OCI-LY1 (cell line): Measurements from ENCODE around the gene PAQR6.
A peak's percentile ranks its signal among the peaks of the same experiment; 100 is the strongest.

Source experiments
- H2AFZ ChIP-seq: fragments of 200-600 bp; sonication (generic), shearing (Covaris generic); 2 replicates; pipeline ENCODE4 v1.6.0; 2014; ENCODE audit warnings: antibody characterized with exemption, mild to moderate bottlenecking, low read length
- H3F3A ChIP-seq: fragments of 200-600 bp; sonication (generic), shearing (Covaris generic); 2 replicates; pipeline ENCODE4 v1.6.0; 2014; ENCODE audit warnings: mild to moderate bottlenecking, antibody characterized with exemption, low read length, moderate library complexity; ENCODE audit not compliant: insufficient read depth
- H3K27ac ChIP-seq: fragments of 200-600 bp; sonication (generic); 2 replicates; pipeline ENCODE4 v1.5.1; 2014; ENCODE audit warnings: low read length, mixed run types, mild to moderate bottlenecking, low read depth; ENCODE audit not compliant: poor library complexity, severe bottlenecking
- H3K27me3 ChIP-seq: fragments of 200-600 bp; sonication (generic); 2 replicates; pipeline ENCODE4 v1.6.0; 2014; ENCODE audit warnings: antibody characterized with exemption, mild to moderate bottlenecking, low read length, moderate library complexity; ENCODE audit not compliant: insufficient read depth
- H3K36me3 ChIP-seq: fragments of 200-600 bp; sonication (generic); 2 replicates; pipeline ENCODE4 v1.6.1; 2014; ENCODE audit warnings: mild to moderate bottlenecking, antibody characterized with exemption, low read length, moderate library complexity, mixed read lengths; ENCODE audit not compliant: insufficient read depth
- H3K4me1 ChIP-seq: fragments of 200-600 bp; sonication (generic); 2 replicates; pipeline ENCODE4 v1.5.1; 2014; ENCODE audit warnings: mild to moderate bottlenecking, low read length, moderate library complexity; ENCODE audit not compliant: insufficient read depth, severe bottlenecking
- H3K4me2 ChIP-seq: fragments of 200-600 bp; sonication (generic), shearing (Covaris generic); 2 replicates; pipeline ENCODE4 v1.6.1; 2014; ENCODE audit warnings: low read length
- H3K4me3 ChIP-seq: fragments of 200-600 bp; sonication (generic); 2 replicates; pipeline ENCODE4 v1.5.1; 2014; ENCODE audit warnings: low read length, low read depth, mild to moderate bottlenecking, mixed read lengths; ENCODE audit not compliant: poor library complexity, severe bottlenecking
- H3K79me2 ChIP-seq: fragments of 200-600 bp; shearing (Covaris generic); 2 replicates; pipeline ENCODE4 v1.6.1; 2016; ENCODE audit warnings: mixed run types, low read length, mixed read lengths; ENCODE audit not compliant: insufficient read depth
- H3K9ac ChIP-seq: fragments of 200-600 bp; sonication (generic), shearing (Covaris generic); 2 replicates; pipeline ENCODE4 v1.6.1; 2014; ENCODE audit warnings: mild to moderate bottlenecking, low read length, mixed read lengths
- H3K9me2 ChIP-seq: fragments of 200-600 bp; sonication (generic), shearing (Covaris generic); 2 replicates; pipeline ENCODE4 v1.6.1; 2014; ENCODE audit warnings: low read depth, mild to moderate bottlenecking, low read length, mixed read lengths
- H3K9me3 ChIP-seq: fragments of 200-600 bp; shearing (Covaris generic); 2 replicates; pipeline ENCODE4 v1.6.1; 2014; ENCODE audit warnings: low read length, mixed read lengths
- H4K20me1 ChIP-seq: fragments of 200-600 bp; sonication (generic), shearing (Covaris generic); 2 replicates; pipeline ENCODE4 v1.6.0; 2016; ENCODE audit warnings: mild to moderate bottlenecking, low read length; ENCODE audit not compliant: insufficient read depth
- EZH2 ChIP-seq: fragments of 200-600 bp; sonication (generic), shearing (Covaris generic); IDR thresholded peaks from 2 replicates; pipeline ENCODE4 v1.8.0; 2017; ENCODE audit warnings: borderline replicate concordance, mixed run types, mild to moderate bottlenecking, antibody characterized with exemption, low read length, moderate library complexity, mixed read lengths
- TF ChIP-seq, protein P1 (sequence below): fragments of 200-600 bp; sonication (generic), shearing (Covaris generic); IDR thresholded peaks from 2 replicates; pipeline ENCODE4 v1.5.1; 2017; ENCODE audit warnings: mild to moderate bottlenecking, antibody characterized with exemption, low read length, moderate library complexity, mixed read lengths

Gene PAQR6

DNA sequence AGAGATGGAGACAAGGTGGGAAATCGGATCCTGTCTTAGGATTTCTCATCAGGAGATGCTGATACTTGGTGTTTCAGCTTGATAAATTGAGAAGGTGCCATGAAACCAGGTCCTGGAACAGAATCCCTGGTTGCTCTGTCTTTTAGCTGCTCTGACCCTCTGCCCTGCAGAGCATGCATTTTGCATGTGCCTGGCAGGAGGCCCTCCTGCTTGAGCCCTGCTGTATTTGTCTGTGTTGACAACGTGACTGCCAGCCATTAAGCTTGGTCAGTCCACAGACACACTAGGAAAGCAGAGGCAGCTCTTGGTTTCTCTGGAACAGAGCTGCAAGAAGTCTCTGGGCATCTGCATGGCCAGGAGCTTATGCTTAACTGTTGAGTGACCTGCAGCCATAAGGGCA lies 51.4 kb downstream of the PAQR6 start:
- no peak overlapping the region; the same call in 1 of the 2 replicates for H3K9ac ChIP-seq
- no peaks in the 10 kb centered on the region for H4K20me1 ChIP-seq
- TF ChIP-seq, protein P1, sequence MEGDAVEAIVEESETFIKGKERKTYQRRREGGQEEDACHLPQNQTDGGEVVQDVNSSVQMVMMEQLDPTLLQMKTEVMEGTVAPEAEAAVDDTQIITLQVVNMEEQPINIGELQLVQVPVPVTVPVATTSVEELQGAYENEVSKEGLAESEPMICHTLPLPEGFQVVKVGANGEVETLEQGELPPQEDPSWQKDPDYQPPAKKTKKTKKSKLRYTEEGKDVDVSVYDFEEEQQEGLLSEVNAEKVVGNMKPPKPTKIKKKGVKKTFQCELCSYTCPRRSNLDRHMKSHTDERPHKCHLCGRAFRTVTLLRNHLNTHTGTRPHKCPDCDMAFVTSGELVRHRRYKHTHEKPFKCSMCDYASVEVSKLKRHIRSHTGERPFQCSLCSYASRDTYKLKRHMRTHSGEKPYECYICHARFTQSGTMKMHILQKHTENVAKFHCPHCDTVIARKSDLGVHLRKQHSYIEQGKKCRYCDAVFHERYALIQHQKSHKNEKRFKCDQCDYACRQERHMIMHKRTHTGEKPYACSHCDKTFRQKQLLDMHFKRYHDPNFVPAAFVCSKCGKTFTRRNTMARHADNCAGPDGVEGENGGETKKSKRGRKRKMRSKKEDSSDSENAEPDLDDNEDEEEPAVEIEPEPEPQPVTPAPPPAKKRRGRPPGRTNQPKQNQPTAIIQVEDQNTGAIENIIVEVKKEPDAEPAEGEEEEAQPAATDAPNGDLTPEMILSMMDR, result no peak
- no peak for TF ChIP-seq EZH2
- H3F3A ChIP-seq, result no peaks in the 10 kb centered on the region
- H3K4me2 ChIP-seq, result 0 out of 2 replicates have a peak overlapping the region, but pooled peaks have one; percentile 31
- H3K79me2 ChIP-seq, result peaks cover 30% of the 10 kb centered on the region
- H3K4me1 ChIP-seq, result peaks cover 36% of the 10 kb centered on the region
- no peak overlapping the region for H3K4me3 ChIP-seq
- H2AFZ ChIP-seq, result no peak overlapping the region
- 0 out of 2 replicates have a peak, but pooled peaks cover 2% of the 10 kb centered on the region for H3K9me3 ChIP-seq
- H3K9me2 ChIP-seq, result no peaks in the 10 kb centered on the region
- peaks cover 41% of the 10 kb centered on the region for H3K36me3 ChIP-seq
- H3K27me3 ChIP-seq, result no peaks in the 10 kb centered on the region
- H3K27ac ChIP-seq, result no peak overlapping the region

DNA sequence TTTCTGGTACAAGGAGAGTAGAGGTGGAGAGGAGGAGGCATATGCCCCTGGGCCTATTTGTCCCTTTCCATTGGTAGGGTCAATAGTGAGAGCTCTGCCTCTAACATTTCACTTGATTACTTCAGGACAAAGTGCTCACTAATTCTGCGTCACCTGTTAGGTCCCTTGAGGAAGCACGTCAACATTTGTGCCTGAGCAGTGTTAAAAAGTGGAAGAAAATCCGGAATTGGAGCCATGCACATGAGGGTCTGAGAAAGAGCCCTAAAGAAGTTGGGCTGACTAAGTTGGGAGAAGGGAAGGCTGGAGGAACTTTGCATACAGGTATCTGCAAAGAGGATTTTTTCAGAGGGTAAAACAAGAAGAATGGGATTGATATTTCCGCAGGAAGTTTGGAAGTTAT lies 52.0 kb downstream of the PAQR6 start:
- peaks cover 36% of the 10 kb centered on the region for H3K4me1 ChIP-seq
- H4K20me1 ChIP-seq, result no peaks in the 10 kb centered on the region
- H3K27ac ChIP-seq, result no peak overlapping the region
- H2AFZ ChIP-seq, result no peak overlapping the region
- H3K4me3 ChIP-seq, result peak overlapping the region; percentile 28
- H3K9me3 ChIP-seq, result 0 out of 2 replicates have a peak, but pooled peaks cover 4% of the 10 kb centered on the region
- peak overlapping the region; percentile 31 for H3K4me2 ChIP-seq
- H3K9me2 ChIP-seq, result no peaks in the 10 kb centered on the region
- H3K27me3 ChIP-seq, result no peaks in the 10 kb centered on the region
- TF ChIP-seq, protein P1, result no peak
- TF ChIP-seq EZH2, result no peak
- peaks cover 41% of the 10 kb centered on the region for H3K36me3 ChIP-seq
- H3F3A ChIP-seq, result no peaks in the 10 kb centered on the region
- peaks cover 30% of the 10 kb centered on the region for H3K79me2 ChIP-seq
- no peak overlapping the region; the same call in 1 of the 2 replicates for H3K9ac ChIP-seq

DNA sequence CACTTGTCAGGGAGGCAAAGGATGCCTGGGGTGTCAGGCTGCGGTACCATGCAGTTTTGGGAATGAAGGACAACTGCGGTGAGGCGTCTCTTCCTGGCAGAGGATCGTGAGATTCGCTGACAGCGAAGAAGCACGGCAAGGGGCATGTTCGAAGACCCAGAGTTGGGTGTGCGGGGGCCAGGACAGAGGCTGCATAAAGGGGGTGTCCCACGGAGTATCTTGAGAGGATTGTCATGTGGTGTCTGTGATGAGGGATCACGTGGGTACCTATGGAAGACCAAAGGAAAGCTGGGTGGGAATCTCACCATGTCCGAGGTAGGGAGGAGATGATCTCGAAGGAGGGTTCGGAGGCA lies 53.6 kb downstream of the PAQR6 start:
- Histone ChIP-seq H3K27me3 (no peaks in the 10 kb centered on the region), H3F3A (no peaks in the 10 kb centered on the region), H3K36me3 (peaks cover 27% of the 10 kb centered on the region; the same call in 1 of the 2 replicates), H3K4me1 (peaks cover 36% of the 10 kb centered on the region), H4K20me1 (no peaks in the 10 kb centered on the region), H3K9me2 (no peaks in the 10 kb centered on the region), H3K27ac (no peak overlapping the region), H3K4me2 (peak overlapping the region; percentile 93), H2AFZ (no peak overlapping the region), H3K9ac (peak overlapping the region; percentile 87), H3K79me2 (peaks cover 30% of the 10 kb centered on the region), H3K4me3 (peak overlapping the region; percentile 92), H3K9me3 (peaks cover 4% of the 10 kb centered on the region; the same call in 1 of the 2 replicates)
- TF ChIP-seq EZH2, result no peak
- TF ChIP-seq, protein P1, result no peak
